IPS-15b (cell line): ENCODE results near the gene ATAT1.
A peak's percentile ranks its signal among the peaks of the same experiment; 100 is the strongest.

Experiments used
- H3K27me3 ChIP-seq: one replicate; pipeline ENCODE4 v1.6.1; 2013; ENCODE audit warnings: low read length; ENCODE audit not compliant: control insufficient read depth, insufficient read depth
- H3K36me3 ChIP-seq: one replicate; pipeline ENCODE4 v1.6.1; 2013; ENCODE audit warnings: low read length; ENCODE audit not compliant: control insufficient read depth, insufficient read depth
- H3K4me1 ChIP-seq: one replicate; pipeline ENCODE4 v1.6.1; 2013; ENCODE audit warnings: mild to moderate bottlenecking, low read length; ENCODE audit not compliant: control insufficient read depth, insufficient read depth
- H3K4me3 ChIP-seq: one replicate; pipeline ENCODE4 v1.5.1; 2013; ENCODE audit warnings: low read depth, low read length
- H3K9ac ChIP-seq: one replicate; pipeline ENCODE4 v1.6.1; 2013; ENCODE audit warnings: low read depth, mild to moderate bottlenecking, low read length
- H3K9me3 ChIP-seq: one replicate; pipeline ENCODE4 v1.6.1; 2013; ENCODE audit warnings: mild to moderate bottlenecking, low read length; ENCODE audit not compliant: control insufficient read depth, insufficient read depth

Gene ATAT1

DNA sequence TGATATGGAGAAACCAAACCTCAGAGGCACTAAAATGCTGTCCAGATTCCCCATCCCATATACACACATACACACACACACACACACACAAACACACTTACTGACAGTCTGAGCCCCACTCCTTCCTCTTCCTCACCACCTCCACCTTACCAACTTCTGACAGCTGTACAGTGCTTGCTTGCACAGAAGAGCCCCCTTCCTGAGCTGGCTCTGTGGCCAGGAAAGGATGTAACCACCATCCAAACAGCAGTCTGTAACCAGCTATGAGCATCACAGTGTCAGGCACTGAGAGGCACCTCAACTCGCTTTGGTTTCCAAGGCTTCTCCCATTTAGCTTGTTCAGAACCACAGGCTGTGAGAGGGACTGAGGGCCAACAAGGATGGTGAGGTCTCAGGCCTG lies 14.4 kb downstream of the ATAT1 start:
- Histone ChIP-seq H3K9ac (no peak overlapping the region), H3K4me1 (peaks cover under 1% of the 10 kb centered on the region), H3K4me3 (no peak overlapping the region), H3K9me3 (no peaks in the 10 kb centered on the region), H3K27me3 (no peaks in the 10 kb centered on the region), H3K36me3 (peaks cover 15% of the 10 kb centered on the region)

DNA sequence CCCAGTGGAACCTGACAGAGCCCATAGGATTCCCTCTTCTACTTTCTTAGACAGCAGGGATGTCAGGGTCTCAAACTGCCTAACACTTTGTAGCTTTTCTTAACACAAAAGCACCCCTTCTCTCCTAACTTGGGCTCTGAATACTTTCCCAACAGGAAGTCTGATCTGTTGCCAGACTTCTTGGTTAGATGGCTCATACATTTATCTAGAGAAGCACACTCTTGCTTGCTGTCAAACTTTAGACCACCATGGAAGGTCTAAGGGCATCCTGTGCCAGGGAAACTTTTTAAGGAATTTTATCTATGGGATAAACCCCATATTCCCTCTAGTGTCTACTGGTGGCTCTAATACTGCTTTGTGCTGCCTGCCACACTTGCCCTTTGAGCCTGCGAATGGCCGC lies 17.0 kb downstream of the ATAT1 start:
- H3K9ac ChIP-seq = no peak overlapping the region
- H3K36me3 ChIP-seq = peaks cover 15% of the 10 kb centered on the region
- no peak overlapping the region for H3K4me3 ChIP-seq
- no peaks in the 10 kb centered on the region for H3K9me3 ChIP-seq
- H3K4me1 ChIP-seq = peaks cover 6% of the 10 kb centered on the region
- no peaks in the 10 kb centered on the region for H3K27me3 ChIP-seq

DNA sequence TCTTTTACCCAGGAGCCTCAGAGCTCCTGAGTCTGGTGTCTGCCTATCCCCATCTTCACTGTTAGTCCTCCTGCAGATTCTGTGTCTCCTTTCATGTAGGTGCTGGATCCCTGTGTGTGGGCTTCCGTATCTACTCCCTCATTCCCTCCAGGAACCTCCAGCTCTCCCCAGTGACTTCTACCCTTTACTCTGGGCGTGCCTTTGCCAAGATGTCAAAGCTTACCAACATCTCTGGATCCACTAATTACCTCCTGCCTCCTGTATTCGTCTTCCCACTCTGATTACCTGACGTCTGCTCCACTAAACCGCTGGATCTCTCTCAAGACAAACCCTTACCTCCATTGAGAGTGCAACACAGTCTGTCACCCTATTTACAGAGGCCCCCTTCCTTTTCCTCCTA lies 18.1 kb downstream of the ATAT1 start:
- H3K4me1 ChIP-seq = peaks cover 6% of the 10 kb centered on the region
- H3K9ac ChIP-seq = no peak overlapping the region
- H3K4me3 ChIP-seq = no peak overlapping the region
- no peaks in the 10 kb centered on the region for H3K9me3 ChIP-seq
- peaks cover 15% of the 10 kb centered on the region for H3K36me3 ChIP-seq
- H3K27me3 ChIP-seq = no peaks in the 10 kb centered on the region

DNA sequence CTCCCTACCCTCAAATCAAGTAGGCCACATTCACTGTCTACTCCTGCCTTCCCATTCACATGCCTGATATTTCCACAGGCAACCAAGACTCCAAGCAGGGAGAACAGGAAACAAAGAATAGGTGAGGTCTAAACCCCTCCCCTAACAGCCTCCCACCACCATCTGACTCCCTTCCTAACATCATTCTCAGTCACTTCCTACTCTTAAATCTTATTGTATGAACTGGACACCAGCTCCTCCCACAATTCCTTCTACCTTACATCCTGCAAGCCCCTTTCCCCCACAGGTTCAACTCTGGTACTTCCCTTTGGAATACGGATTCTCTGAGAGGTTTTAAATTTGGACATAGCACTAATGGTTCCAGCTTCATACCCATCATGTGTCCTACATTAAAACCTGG lies 19.3 kb downstream of the ATAT1 start:
- no peaks in the 10 kb centered on the region for H3K27me3 ChIP-seq
- no peaks in the 10 kb centered on the region for H3K9me3 ChIP-seq
- H3K36me3 ChIP-seq = peaks cover 10% of the 10 kb centered on the region
- H3K4me1 ChIP-seq = peaks cover 6% of the 10 kb centered on the region
- no peak overlapping the region for H3K9ac ChIP-seq
- H3K4me3 ChIP-seq = peak overlapping the region; percentile 90

DNA sequence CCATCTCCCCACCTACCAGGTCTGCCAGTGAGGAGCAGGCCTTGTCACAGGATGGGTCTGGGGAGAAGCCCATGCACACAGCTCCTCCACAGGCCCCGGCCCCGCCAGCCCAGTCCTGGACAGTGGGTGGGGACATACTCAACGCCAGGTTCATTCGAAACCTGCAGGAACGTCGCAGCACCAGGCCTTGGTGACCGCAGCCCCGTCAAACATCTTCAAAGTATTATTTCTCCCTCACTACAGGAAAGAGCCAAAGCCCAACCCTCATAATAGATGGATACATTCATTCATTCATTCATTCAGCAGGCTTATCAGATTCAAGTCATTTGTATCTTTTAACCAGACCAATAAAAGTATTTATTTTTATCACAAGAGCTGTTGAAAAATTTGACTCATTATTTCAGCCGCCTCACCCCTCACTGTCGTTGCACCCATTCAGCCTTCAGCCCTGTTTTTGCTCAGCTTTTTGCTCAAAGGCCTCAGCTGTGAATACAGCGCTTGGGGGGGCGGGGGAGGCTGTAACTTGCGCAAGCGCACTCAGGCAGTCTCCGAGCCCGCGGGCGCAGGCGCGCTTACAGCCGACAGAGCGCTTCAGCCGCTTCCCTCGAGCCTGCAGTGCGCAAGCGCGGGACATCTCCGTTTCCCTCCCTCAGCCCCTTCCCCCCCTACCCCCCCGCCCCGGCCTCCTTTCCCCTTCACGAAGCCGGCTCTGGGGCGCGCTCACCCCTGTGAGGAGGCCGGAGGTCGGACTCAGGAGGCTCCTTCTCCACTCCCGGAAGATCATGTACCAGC lies 20.0 kb downstream of the ATAT1 start, which contains the start of gene C6orf136:
C6orf136 (plus strand) TSS at position 684 of the 792 bp plus-strand sequence; CDS start at position 783, 99 bp downstream.
- Histone ChIP-seq H3K4me1 (peaks cover 6% of the 10 kb centered on the region), H3K9me3 (no peaks in the 10 kb centered on the region), H3K4me3 (peak within 1 kb of the TSS; percentile 90), H3K36me3 (peaks cover 7% of the 10 kb centered on the region), H3K27me3 (no peaks in the 10 kb centered on the region), H3K9ac (peak within 1 kb of the TSS; percentile 81)

DNA sequence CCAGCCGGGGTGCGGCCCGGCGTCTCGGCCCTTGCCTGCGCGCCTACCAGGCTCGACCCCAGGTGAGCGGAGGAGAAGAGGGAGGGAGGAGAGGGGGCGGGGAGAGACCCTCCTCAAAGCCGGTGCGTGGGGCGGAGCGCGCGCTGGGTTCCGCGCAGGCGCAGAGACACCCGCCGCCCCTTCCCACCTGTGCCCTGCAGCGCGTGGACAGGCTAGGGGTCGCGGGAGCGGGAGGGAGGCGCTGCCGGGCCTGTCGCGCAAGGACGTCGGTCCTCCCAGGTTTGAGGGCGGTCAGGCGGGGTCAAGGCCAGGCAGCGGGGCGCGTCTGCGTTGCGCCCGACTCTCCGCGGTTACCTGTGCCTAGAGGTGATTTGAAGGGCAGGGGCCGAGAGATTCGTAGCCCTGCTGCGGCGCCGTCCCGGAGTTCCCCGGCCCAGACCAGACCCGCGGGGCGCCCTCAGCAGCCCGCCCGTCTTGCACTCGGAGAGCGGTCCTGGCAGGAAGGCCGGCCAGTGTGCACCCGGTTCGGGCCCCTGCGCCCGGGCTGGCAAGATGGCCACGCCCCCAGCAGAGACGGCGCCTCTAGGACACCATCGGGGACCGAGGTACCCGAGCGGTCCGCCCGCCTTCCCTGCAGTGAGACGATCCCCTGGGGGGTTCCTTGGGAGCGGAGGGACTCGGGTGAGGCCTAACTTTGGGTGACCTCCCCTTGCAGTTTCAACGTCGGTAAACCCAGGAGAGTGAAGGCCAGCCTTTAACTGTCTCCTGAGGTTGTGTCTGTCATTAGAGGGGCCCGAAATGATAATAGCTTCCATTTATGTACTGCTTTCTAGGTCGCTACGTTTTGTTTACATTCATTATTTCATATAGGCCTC lies 20.8 kb downstream of the ATAT1 start:
- Histone ChIP-seq H3K9me3 (no peaks in the 10 kb centered on the region), H3K27me3 (no peaks in the 10 kb centered on the region), H3K9ac (peak overlapping the region; percentile 81), H3K36me3 (peaks cover 13% of the 10 kb centered on the region), H3K4me3 (peak overlapping the region; percentile 90), H3K4me1 (peaks cover 6% of the 10 kb centered on the region)

DNA sequence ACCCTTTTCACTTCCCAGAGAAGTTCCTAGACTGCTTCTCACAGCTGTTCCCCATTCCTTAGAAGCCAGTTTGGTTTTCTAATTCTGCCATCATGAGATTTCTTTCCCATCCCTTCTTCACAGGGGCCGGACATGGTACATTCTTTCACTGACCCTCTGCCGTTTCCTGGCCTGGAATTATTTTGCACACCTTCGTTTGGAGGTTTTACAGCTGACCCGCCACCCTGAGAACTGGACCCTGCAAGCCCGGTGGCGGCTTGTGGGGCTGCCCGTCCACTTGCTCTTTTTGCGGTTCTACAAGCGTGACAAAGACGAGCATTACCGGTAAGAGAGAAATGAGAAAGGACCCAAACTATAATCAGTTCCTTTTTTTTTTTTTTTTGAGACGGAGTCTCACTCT lies 24.5 kb downstream of the ATAT1 start:
- no peaks in the 10 kb centered on the region for H3K27me3 ChIP-seq
- H3K4me1 ChIP-seq = peaks cover 4% of the 10 kb centered on the region
- H3K4me3 ChIP-seq = no peak overlapping the region
- peaks cover 25% of the 10 kb centered on the region for H3K36me3 ChIP-seq
- H3K9ac ChIP-seq = no peak overlapping the region
- H3K9me3 ChIP-seq = no peaks in the 10 kb centered on the region

DNA sequence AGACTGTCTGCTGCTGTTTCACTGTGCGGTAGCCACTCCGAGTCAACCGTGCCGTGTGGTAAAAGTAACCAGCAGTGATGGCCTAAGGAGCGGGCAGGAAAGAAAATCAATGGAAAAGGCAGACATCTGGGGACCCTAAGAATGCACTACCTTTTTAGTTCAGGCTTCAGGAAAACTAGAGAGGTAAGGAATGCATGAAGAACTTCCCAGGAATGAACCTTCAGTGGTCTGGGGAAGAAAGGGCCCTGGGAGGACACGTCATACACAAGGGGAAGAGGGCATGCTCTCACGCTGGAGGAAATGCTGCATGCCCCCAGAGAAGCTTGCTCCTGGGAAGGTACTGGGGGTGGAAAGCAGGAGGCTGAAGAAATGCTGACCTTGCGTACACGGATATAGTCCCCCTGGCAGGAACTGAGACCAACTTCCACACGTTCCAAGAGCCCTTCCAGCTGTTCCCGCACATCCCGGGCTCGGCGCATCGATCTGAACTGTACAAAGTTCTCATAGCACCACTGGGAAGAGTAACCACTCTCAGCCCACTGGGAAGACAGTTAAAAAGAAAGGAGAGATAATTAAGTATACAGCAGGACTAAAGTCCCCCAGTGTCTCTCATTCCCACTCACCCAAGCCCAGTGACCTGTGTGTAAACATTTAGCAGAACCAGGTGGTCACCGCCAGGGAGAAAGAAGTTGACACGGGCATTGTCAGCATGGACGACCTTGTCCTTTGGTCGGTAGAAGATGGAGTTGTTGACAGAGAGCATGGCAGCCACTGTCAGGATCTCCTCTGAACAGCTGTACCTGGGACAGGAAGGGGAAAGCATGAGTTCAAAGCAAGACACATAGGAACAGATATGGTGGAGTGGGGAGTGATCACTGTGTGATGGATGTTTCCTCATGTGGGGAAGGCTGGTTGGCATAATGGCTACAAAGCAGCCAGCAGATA lies 28.4 kb downstream of the ATAT1 start:
- Histone ChIP-seq H3K4me1 (no peaks in the 10 kb centered on the region), H3K9me3 (no peaks in the 10 kb centered on the region), H3K27me3 (no peaks in the 10 kb centered on the region), H3K36me3 (peaks cover 49% of the 10 kb centered on the region), H3K9ac (no peak overlapping the region), H3K4me3 (no peak overlapping the region)

DNA sequence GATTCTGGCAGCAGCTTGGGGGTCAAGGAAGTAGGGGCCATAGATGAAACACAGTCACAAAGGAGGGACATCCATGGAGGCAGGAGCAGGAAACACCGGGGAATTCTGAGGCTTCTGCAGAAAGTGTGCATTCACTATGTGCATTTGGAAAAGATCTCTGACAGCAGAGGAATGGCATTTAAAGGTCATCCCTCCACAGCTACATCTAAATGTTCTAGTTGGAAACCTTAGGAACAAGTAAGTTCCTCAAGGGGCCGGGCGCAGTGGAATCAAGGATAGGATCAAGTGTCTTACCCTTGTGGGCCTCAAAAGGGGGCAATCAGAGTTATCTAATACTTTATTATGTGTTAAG lies 29.0 kb downstream of the ATAT1 start:
- Histone ChIP-seq H3K27me3 (no peaks in the 10 kb centered on the region), H3K36me3 (peaks cover 52% of the 10 kb centered on the region), H3K4me1 (no peaks in the 10 kb centered on the region), H3K4me3 (no peak overlapping the region), H3K9ac (no peak overlapping the region), H3K9me3 (no peaks in the 10 kb centered on the region)

DNA sequence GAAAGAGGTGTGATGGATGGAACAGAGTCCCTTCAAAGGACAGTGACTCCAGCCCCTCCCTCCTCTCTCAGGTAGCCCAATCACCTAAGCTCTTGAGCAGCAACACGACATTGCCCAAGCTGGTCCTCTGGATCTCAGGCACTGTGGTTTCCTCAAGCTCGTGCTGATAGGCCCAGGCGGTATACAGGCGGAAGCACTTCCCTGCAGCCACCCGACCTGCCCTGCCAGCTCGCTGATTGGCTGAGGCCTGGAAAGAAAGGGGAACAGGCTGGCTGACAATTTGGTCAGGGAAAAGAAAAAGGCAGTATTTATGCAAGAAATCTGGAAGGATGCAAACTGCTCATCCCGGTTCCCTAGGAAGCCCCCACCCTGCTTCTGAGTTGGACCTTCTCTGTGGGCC lies 29.8 kb downstream of the ATAT1 start:
- Histone ChIP-seq H3K9ac (no peak overlapping the region), H3K27me3 (no peaks in the 10 kb centered on the region), H3K4me1 (no peaks in the 10 kb centered on the region), H3K36me3 (peaks cover 52% of the 10 kb centered on the region), H3K4me3 (no peak overlapping the region), H3K9me3 (no peaks in the 10 kb centered on the region)

DNA sequence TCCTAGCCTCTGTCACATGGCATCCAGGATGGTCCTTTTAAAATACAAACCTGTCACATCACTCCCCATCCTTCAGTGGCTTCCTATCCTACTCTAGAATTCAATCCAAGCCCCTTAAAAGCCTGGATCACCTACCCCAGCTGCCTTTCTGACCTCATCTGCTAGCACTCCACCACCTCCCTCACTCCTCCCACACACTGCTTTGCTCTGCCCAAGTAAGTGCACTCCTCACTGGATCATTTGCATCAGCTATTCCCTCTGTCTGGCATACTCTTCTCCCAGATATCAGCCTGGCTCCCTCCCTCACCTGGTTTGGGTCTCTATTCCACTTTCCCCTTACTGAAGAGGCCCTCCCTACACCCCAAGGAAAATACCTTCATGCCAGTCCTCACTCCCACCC lies 30.8 kb downstream of the ATAT1 start:
- Histone ChIP-seq H3K9ac (no peak overlapping the region), H3K4me1 (no peaks in the 10 kb centered on the region), H3K27me3 (no peaks in the 10 kb centered on the region), H3K9me3 (no peaks in the 10 kb centered on the region), H3K36me3 (peaks cover 51% of the 10 kb centered on the region), H3K4me3 (no peak overlapping the region)
